Uterus (tissue), 4 donors: Measurements from ENCODE around the gene SNTG2. TPM values are rescaled to one million over a fixed set of nuclear protein-coding genes. Genes with fewer than 3 reads are reported as not detected.

Experiments
- DNase-seq, 2 donors: peaks; one replicate each; pipeline ENCODE4 v3.0.0-alpha.2; 2019 to 2020
- H3K27ac ChIP-seq, 2 donors: fragments of 200-600 bp; sonication (generic); 1 replicate in 1 of 2; 2 replicates in 1 of 2; pipeline ENCODE4 v1.5.1; 2016 to 2018
- H3K27me3 ChIP-seq, 2 donors: fragments of 200-600 bp; sonication (generic); one replicate each; pipeline ENCODE4 v1.5.1; 2018 to 2019; ENCODE audit warnings: control low read depth in 1 of 2
- H3K36me3 ChIP-seq, 2 donors: fragments of 200-600 bp; sonication (generic); one replicate each; pipeline ENCODE4 v1.5.1; 2019; ENCODE audit warnings: control low read depth in 1 of 2
- H3K4me1 ChIP-seq, 2 donors: fragments of 200-600 bp; sonication (generic); one replicate each; pipeline ENCODE4 v1.5.1; 2018 to 2019; ENCODE audit warnings: control low read depth in 1 of 2
- H3K4me3 ChIP-seq, 2 donors: fragments of 200-600 bp; sonication (generic); 1 replicate in 1 of 2; 2 replicates in 1 of 2; pipeline ENCODE4 v1.5.1; 2018 to 2019; ENCODE audit warnings: mild to moderate bottlenecking in 1 of 2
- H3K9me3 ChIP-seq, 2 donors: fragments of 200-600 bp; sonication (generic); one replicate each; pipeline ENCODE4 v1.5.1; 2019; ENCODE audit warnings: control low read depth in 1 of 2
- CTCF ChIP-seq, 4 experiments: fragments of 200-600 bp in 2 of 4; fragments of 450-650 bp in 2 of 4; sonication (generic) in 2 of 4; IDR thresholded peaks; one replicate each; pipeline ENCODE4 v1.5.1; 2016 to 2019; ENCODE audit warnings: antibody characterized with exemption in 4 of 4, mild to moderate bottlenecking in 2 of 4, moderate library complexity in 1 of 4
- POLR2A ChIP-seq, 2 donors: fragments of 450-650 bp; IDR thresholded peaks; one replicate each; pipeline ENCODE4 v1.6.1; 2016; ENCODE audit warnings: antibody characterized with exemption in 2 of 2, mild to moderate bottlenecking in 1 of 2, moderate library complexity in 1 of 2
- intact Hi-C: fragments of 100-400 bp; cut with DNase I; formaldehyde crosslinking; loops from one replicate; pipeline ENCODE4 v1.15.1; 2023; ENCODE audit warnings: low total_unique reads
- total RNA-seq, 4 donors: library from RNA; depleted of rRNA in 3 of 4; stranded (reverse); fragments of >200 nt in 3 of 4; gene quantifications; one replicate each; pipeline versions ENCODE4 v1.1.0 to v1.2.4, GENCODE V29; 2014 to 2023
- donor health status: DM: yes; HTN: yes; CAD: no.

Gene SNTG2
- total RNA-seq, 4 donors from 2014 or later, result 3.2 to 46.2 (median 31.4) TPM

DNA sequence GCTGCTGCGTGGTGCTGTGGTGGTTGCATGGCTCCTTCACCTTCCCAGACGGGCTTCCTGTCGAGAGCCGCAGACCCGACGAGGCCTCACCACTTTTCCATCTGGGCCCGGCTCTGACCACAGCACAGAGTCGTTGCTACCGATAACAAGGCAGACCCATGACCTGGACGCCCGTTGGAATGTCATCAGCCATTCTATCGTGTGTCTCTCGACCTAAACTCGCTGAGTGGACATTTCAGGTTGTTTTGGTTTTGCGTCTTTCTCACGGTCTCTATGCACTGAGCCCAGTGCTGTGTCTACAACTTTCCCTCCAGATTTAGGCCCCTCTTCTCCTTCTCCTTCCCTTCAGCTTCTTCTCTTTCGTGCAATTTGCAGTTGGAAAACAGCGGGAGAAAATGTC is 257.9 kb downstream of the SNTG2 start:
- Histone ChIP-seq H3K36me3 (no peaks in the 10 kb centered on the region), H3K27me3 (no peaks in the 10 kb centered on the region), H3K27ac (no peak overlapping the region), H3K4me1 (no peaks in the 10 kb centered on the region), H3K9me3 (no peaks in the 10 kb centered on the region), H3K4me3 (no peak overlapping the region)
- intact Hi-C loops, result no loop called here
- no peak for TF ChIP-seq CTCF (IDR thresholded peaks at IDR 0.05)
- TF ChIP-seq POLR2A (IDR thresholded peaks at IDR 0.05), result no peak
- no peak for DNase-seq

- TF ChIP-seq CTCF (IDR thresholded peaks at IDR 0.05) (no peak), POLR2A (IDR thresholded peaks at IDR 0.05) (no peak)
- no peaks in the 10 kb centered on the region for H3K27me3 ChIP-seq
- intact Hi-C loops, result no loop called here
- no peaks in the 10 kb centered on the region for H3K4me1 ChIP-seq
- H3K27ac ChIP-seq, result no peak overlapping the region
- H3K36me3 ChIP-seq, result no peaks in the 10 kb centered on the region
- H3K9me3 ChIP-seq, result no peaks in the 10 kb centered on the region
- no peak overlapping the region for H3K4me3 ChIP-seq
- no peak for DNase-seq
Observed at GRCh38 chr2:1209246-1209645, 258.6 kb downstream of the SNTG2 start.

DNA sequence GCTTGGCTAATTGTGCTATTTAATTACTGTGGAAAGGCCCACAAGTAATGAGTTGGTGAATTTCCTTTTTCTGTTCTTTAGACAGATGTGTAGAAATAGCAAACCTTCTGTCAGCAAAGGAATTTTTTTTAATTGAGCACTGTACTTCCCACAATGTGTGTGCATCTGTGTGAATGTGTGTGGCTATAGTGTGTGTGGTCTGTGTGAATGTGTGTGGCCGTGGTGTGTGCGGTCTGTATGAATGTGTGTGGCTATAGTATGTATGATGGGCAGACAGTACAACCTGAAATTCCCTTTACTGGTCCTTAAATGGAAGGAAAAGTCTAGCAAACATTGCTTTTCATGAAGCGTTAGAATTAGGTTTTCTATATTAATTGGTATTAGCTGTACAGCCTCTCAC is 259.1 kb downstream of the SNTG2 start:
- TF ChIP-seq CTCF (IDR thresholded peaks at IDR 0.05), result no peak
- no peak for TF ChIP-seq POLR2A (IDR thresholded peaks at IDR 0.05)
- no peaks in the 10 kb centered on the region for H3K27me3 ChIP-seq
- H3K9me3 ChIP-seq, result no peaks in the 10 kb centered on the region
- intact Hi-C loops, result no loop called here
- no peaks in the 10 kb centered on the region for H3K4me1 ChIP-seq
- no peak overlapping the region for H3K4me3 ChIP-seq
- H3K27ac ChIP-seq, result no peak overlapping the region
- H3K36me3 ChIP-seq, result no peaks in the 10 kb centered on the region
- DNase-seq, result no peak

DNA sequence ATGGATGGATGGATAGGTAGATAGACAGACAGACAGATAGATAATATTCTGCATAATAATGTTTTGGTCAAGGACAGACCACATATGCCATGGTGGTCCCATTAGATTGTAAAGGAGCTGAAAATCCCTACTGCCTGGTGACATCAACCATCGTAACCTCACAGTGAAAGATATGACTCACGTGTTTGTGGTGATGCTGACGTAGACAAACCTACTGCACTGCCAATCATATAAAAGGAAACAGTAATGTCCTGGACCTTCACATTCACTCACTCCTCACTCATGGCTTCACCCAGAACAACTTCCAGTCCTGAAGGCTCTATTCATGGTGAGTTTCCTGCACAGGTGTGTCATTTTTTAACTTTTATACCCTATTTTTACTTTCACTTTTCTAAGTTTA is 259.7 kb downstream of the SNTG2 start:
- no peaks in the 10 kb centered on the region for H3K36me3 ChIP-seq
- H3K27ac ChIP-seq, result no peak overlapping the region
- H3K4me3 ChIP-seq, result no peak overlapping the region
- no peak for DNase-seq
- H3K9me3 ChIP-seq, result no peaks in the 10 kb centered on the region
- H3K27me3 ChIP-seq, result no peaks in the 10 kb centered on the region
- TF ChIP-seq POLR2A (IDR thresholded peaks at IDR 0.05), result no peak
- intact Hi-C loops, result no loop called here
- H3K4me1 ChIP-seq, result no peaks in the 10 kb centered on the region

GRCh38 chr2:1219901-1220573 is 269.4 kb downstream of the SNTG2 start:
- no peak for DNase-seq
- intact Hi-C loops, result no loop called here
- H3K27me3 ChIP-seq, result no peaks in the 10 kb centered on the region
- H3K27ac ChIP-seq, result no peak overlapping the region
- TF ChIP-seq CTCF (IDR thresholded peaks at IDR 0.05), result no peak
- no peak for TF ChIP-seq POLR2A (IDR thresholded peaks at IDR 0.05)
- no peaks in the 10 kb centered on the region for H3K4me1 ChIP-seq
- H3K4me3 ChIP-seq, result no peak overlapping the region
- no peaks in the 10 kb centered on the region for H3K9me3 ChIP-seq
- no peaks in the 10 kb centered on the region for H3K36me3 ChIP-seq

GRCh38 chr2:1222056-1222455 is 271.4 kb downstream of the SNTG2 start:
- no peaks in the 10 kb centered on the region for H3K4me1 ChIP-seq
- no peak for DNase-seq
- no peaks in the 10 kb centered on the region for H3K27me3 ChIP-seq
- H3K27ac ChIP-seq, result no peak overlapping the region
- no peaks in the 10 kb centered on the region for H3K9me3 ChIP-seq
- intact Hi-C loops, result no loop called here
- H3K36me3 ChIP-seq, result no peaks in the 10 kb centered on the region
- H3K4me3 ChIP-seq, result no peak overlapping the region
- TF ChIP-seq POLR2A (IDR thresholded peaks at IDR 0.05) (no peak), CTCF (IDR thresholded peaks at IDR 0.05) (no peak)
